GM21423 (cell line): Measurements from ENCODE around the gene KHK.
"Not testable (repeated sequence)": the region's sequence is repeated elsewhere in the genome, so short reads cannot be mapped to it uniquely, and the experiment has no call there.

ENCODE experiments used
- ATAC-seq: cut with Tn5 transposase; IDR thresholded peaks from one replicate; pipeline ENCODE4 v1.9.1; 2021; ENCODE audit warnings: mild to moderate bottlenecking, moderate library complexity; ENCODE audit not compliant: unreplicated experiment

KHK gene

GRCh38 chr2:27059141-27059820 is 27.3 kb upstream of the KHK start:
- ATAC-seq: no peak

- no peak for ATAC-seq
Observed at GRCh38 chr2:27060323-27060722, 26.2 kb upstream of the KHK start.

- no peak for ATAC-seq
Observed at GRCh38 chr2:27065128-27065527, 21.4 kb upstream of the KHK start.

GRCh38 chr2:27067385-27067784 is 19.2 kb upstream of the KHK start:
- no peak for ATAC-seq

GRCh38 chr2:27069436-27069835 is 17.1 kb upstream of the KHK start:
- no peak for ATAC-seq

GRCh38 chr2:27069961-27070618 is 16.5 kb upstream of the KHK start:
- no peak for ATAC-seq

GRCh38 chr2:27070653-27071276 is 15.8 kb upstream of the KHK start:
- peak; percentile 1 for ATAC-seq

GRCh38 chr2:27071277-27071989 is 15.1 kb upstream of the KHK start, which contains the start of gene OST4:
Gene OST4, minus strand, starts transcription at chr2:27071654.
- peak; percentile 82 for ATAC-seq

GRCh38 chr2:27071990-27072830 is 14.4 kb upstream of the KHK start:
- ATAC-seq: peak; percentile 18

- no peak for ATAC-seq
Observed at GRCh38 chr2:27072920-27073319, 13.7 kb upstream of the KHK start.

- no peak for ATAC-seq
Observed at GRCh38 chr2:27073782-27074181, 12.8 kb upstream of the KHK start.

- no peak for ATAC-seq
Observed at GRCh38 chr2:27074738-27075565, 11.6 kb upstream of the KHK start.

GRCh38 chr2:27075566-27075871 is 11.1 kb upstream of the KHK start:
- not testable (repeated sequence) for ATAC-seq

- no peak for ATAC-seq
Observed at GRCh38 chr2:27076323-27076722, 10.2 kb upstream of the KHK start.

- no peak for ATAC-seq
Observed at GRCh38 chr2:27077231-27077630, 9.3 kb upstream of the KHK start.

- ATAC-seq: no peak
Observed at GRCh38 chr2:27078267-27079194, 8.0 kb upstream of the KHK start, which contains the start of gene EMILIN1. Gene EMILIN1, plus strand, starts transcription at chr2:27078615. Its CDS starts 451 bp downstream, at chr2:27079066.

- no peak for ATAC-seq
Observed at GRCh38 chr2:27079233-27080139, 7.1 kb upstream of the KHK start.

GRCh38 chr2:27080140-27080469 is 6.5 kb upstream of the KHK start:
- no peak for ATAC-seq
